ENCODE measurements around the gene ZNF28. TPM values are rescaled to one million over a fixed set of nuclear protein-coding genes. Genes with fewer than 3 reads are reported as not detected.

ZNF28 gene
- 8.7 and 9.5 TPM in 2 replicates for total RNA-seq

GRCh38 chr19:52821204-52821960, at the start of gene ZNF28:
ZNF28 (minus strand) TSS chr19:52821633; CDS start chr19:52817958, 3,675 bp downstream.

GRCh38 chr19:52857378-52858191, 36.2 kb upstream of the ZNF28 start, which contains the start of gene ZNF468:
ZNF468 (minus strand) TSS chr19:52857619; CDS start chr19:52854272, 3,347 bp downstream.

GRCh38 chr19:52786464-52787354, 34.7 kb downstream of the ZNF28 start, which contains the start of gene ZNF600:
ZNF600 (minus strand) TSS chr19:52786791; CDS start chr19:52778888, 7,903 bp downstream.

Other genes with a start within 250 kb of the ZNF28 start
- gene ZNF83, start 183.3 kb downstream of the ZNF28 start, total RNA-seq: 14.1 and 14.4 TPM in 2 replicates
- gene ZNF611, start 86.6 kb downstream of the ZNF28 start, total RNA-seq: 5.0 and 5.8 TPM in 2 replicates
- 1.4 and 2.0 TPM in 2 replicates for gene ZNF600, start 34.8 kb downstream of the ZNF28 start, total RNA-seq
- 6.9 and 8.2 TPM in 2 replicates for gene ZNF468, start 36.0 kb upstream of the ZNF28 start, total RNA-seq
- gene ZNF320, start 76.0 kb upstream of the ZNF28 start, total RNA-seq: 2.0 and 10.8 TPM in 2 replicates
- gene ZNF888, start 101.8 kb upstream of the ZNF28 start, total RNA-seq: 2.7 and 3.5 TPM in 2 replicates
- gene ZNF816, start 141.2 kb upstream of the ZNF28 start, total RNA-seq: 3.5 and 11.5 TPM in 2 replicates
- gene ERVV-1, start 192.3 kb upstream of the ZNF28 start, total RNA-seq: not detected in 2 replicates
- gene ERVV-2, start 223.1 kb upstream of the ZNF28 start, total RNA-seq: not detected in 2 replicates